ENCODE results near the gene TJP3.
A peak's percentile ranks its signal among the peaks of the same experiment; 100 is the strongest.
"Not testable (repeated sequence)": the region's sequence is repeated elsewhere in the genome, so short reads cannot be mapped to it uniquely, and the experiment has no call there.

Gene TJP3

DNA sequence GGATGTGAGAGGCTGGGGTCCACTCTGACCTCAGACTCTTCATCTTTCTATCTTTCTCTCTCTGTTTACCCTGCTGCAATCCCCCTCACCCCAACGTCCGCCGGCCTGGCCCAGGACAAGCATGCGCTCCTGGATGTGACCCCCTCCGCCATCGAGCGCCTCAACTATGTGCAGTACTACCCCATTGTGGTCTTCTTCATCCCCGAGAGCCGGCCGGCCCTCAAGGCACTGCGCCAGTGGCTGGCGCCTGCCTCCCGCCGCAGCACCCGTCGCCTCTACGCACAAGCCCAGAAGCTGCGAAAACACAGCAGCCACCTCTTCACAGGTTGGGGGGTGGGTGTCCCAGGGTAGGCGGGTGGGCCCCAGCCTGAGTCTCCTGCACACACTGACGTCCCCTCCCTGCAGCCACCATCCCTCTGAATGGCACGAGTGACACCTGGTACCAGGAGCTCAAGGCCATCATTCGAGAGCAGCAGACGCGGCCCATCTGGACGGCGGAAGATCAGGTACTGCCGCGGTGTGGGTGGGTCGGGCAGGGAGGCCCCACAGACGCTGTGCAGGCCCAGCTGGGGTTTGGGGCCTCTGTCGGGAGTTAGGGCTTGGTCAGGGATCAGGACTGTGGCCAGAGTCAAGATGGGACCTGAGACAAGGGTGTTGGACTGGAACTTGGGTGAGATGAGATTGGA, 38.3 kb downstream of the TJP3 start:
- no peak for DNase-seq

DNA sequence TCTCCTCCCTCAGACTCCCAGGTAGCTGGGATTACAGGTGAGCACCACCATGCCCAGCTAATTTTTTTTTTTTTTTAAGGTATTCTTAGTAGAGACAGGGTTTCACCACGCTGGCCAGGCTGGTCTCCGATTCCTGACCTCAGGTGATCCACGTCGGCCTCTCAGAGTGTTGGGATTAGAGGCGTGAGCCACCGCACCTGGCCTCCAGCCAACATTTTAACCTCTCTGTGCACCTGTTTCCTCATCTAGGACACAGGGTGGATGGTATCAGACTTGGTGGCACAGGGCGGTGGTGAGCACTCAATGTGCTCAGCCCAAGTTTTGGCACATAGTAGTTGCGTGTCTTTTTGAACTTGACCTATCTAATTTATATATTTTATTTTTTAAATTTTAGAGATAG, 40.8 kb downstream of the TJP3 start:
- DNase-seq: no peak

DNA sequence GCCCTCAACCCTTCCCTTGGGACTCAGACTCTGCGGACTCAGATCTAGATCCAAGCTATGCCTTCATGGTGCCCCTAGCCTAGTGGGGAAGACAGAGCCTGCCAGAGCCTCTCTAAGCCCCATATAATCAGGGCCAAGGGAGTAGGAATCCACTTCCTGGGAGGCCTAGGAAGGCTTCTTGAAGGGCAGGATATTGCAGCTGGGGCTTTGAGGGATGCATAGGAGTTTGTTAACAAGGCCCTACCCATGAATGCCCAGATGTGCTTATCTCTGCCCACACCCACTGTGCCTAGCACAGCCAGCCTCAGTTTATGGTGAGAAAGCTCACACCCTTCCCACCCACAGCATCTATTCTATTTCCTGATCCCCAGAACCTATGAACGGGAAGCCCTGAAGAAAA, 42.0 kb downstream of the TJP3 start:
- DNase-seq: no peak

DNA sequence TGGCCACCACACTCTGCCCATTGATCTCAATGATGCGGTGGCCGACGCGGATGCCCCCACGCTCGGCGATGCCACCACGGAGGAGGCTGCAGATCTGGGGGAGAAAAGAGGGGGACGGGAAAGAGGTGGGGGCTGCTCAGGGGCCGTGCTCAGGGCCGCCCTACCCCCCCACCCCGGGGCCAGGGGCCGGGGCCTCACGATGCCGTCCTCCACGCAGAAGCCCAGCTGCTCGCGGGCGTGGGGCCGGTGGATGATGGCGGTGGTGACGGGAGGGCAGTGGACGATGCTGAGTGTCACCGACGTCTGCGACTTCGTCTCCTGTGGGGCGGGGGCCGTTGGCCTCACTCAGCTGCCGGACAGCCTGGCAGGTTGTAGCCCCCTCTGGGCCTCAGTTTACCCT, 43.1 kb downstream of the TJP3 start:
- no peak for DNase-seq

DNA sequence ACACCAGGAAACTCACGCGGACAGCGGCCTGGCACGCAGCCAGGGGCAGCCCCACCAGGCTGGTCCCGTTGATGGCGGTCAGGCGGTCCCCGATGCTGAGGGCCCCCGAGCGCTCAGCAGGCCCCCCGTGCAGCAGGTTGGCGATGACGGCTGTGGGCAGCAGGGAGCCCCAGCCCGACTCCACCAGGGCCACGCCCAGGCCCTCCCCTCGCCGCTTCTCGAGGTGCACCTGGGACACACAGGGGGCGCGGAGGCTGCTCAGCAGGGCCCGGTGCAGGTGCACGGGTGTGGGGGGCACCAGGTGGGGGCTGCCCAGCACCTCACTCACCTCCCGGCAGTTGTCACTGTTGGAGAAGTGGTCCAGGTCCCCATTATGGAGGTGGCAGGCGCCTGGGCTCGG, 44.3 kb downstream of the TJP3 start:
- DNase-seq: no peak

DNA sequence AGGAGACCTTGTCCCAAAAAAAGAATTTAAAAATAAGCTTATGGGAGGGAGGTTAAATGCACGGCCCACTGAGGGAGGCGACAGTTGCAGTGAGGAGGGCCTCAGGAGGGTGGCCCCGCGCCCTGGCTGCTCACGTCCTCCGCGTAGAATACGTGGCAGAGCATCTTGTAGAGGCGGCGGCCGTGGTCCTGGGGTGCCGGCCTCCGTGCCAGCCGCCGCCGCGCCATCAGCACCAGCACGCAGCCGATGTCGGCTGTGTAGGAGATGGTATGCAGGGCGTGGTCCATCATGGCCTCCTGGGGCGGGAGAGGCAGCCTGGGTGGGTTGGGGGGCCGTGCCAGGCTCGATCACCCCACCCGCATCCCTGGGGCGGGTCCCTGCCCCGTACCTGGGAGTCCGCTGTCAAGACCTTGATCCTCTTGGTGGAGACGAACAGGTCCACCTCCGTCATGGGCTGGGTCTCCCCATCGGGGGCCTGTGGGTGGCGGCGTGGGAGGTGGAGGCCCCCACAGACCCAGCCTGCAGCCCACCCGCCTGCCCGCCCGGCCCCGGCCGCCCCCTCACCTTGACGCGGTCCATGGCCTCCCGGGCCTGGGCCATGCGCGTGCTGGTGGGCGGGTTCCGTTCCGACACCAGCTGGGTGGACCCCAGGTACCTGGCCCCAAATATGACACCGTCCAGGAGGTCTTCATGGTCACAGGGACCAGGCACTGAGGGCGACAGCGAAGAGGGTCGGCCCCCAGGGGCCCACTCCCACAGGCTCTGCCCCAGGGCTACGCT, 45.6 kb downstream of the TJP3 start:
- no peak for DNase-seq

DNA sequence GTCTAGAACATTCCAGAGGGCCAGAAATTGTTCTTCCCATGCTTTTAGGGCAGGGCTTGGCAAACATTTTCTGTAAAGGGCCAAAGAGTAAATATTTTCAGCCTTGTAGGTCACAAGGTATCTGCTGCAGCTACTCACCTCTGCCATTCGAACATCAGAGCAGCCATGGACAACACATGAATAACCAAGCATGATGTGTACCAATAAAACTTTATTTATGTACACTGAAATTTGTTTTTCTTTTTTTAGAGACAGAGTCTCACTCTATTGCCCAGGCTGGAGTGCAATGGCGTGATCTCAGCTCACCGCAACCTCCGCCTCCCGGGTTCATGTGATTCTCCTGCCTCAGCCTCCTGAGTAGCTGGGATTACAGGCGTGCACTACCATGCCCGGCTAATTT, 49.5 kb downstream of the TJP3 start:
- DNase-seq: not testable (repeated sequence)

DNA sequence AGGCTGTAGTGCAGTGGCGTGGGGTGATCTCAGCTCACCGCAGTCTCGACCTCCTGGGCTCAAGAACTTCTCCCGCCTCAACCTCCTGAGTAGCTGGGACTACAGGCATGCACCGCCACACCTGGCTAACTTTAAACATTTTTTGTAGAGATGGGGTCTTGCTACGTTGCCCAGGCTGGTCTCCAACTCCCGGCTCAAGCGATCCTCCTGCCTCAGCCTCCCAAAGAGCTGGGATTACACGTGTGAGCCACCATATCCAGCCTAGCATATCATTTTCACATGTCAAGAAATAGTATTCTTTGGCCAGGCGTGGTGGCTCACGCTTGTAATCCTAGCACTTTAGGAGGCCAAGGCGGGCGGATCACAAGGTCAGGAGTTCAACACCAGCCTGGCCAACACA, 50.1 kb downstream of the TJP3 start:
- not testable (repeated sequence) for DNase-seq

DNA sequence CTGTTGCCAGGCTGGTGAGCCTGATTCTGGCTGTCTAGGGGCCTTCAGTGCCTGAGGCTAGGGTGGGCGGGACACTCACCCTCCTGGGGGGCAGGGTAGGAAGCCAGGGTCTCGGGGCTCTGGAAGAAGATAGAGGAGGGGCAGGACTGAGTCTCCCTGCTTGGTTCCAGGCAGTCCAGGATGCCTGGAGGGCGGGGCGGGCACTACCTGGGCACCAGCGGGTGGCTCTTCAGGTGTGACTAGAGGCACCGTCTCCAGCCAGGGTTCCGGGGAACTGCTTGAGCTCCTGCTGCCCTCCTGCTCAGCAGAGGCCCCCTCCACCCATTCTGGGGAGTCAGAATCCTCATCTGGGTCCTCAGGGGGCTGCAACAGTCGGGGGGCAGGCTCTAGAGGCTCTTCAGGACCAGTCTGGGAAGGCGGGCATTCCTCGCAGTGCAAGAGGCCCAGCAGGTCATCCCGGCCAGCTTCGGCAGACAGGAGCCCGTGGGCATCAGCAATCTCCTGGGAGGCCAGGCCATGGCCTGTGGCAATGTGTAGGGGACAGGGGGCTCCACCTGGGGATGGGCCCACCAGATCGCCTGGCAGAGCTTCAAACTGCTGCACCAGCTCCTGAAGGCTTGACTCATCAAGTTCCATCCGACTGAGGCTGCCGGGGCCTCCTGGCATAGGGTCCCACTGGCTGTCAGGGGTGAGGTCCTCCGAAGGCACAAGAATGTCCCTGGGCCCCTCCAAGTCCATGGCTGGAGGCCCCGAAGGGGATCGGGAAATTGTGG, 51.5 kb downstream of the TJP3 start:
- DNase-seq: no peak

DNA sequence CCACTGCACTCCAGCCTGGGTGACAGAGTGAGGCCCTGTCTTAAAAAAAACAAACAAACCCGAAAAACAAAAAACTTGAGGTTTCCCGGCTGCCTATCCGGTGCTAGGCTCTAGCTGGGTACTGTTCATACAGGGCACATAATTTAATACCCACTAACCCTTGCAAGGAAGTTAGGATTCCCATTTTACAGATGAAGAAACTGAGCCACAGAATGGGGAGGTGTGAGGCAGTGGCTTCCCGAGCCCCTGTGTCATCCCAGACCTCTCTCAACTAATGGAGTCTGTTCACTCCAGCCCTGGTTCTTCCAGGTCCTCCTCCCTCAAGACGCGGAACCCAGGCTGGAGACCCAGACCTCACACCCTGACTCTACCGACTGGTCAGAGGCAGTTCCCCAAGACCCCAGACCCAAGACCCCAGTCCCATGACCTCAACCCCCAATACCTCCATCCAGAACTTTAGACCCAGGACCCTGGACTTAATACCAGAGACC, 52.7 kb downstream of the TJP3 start:
- no peak for DNase-seq

DNA sequence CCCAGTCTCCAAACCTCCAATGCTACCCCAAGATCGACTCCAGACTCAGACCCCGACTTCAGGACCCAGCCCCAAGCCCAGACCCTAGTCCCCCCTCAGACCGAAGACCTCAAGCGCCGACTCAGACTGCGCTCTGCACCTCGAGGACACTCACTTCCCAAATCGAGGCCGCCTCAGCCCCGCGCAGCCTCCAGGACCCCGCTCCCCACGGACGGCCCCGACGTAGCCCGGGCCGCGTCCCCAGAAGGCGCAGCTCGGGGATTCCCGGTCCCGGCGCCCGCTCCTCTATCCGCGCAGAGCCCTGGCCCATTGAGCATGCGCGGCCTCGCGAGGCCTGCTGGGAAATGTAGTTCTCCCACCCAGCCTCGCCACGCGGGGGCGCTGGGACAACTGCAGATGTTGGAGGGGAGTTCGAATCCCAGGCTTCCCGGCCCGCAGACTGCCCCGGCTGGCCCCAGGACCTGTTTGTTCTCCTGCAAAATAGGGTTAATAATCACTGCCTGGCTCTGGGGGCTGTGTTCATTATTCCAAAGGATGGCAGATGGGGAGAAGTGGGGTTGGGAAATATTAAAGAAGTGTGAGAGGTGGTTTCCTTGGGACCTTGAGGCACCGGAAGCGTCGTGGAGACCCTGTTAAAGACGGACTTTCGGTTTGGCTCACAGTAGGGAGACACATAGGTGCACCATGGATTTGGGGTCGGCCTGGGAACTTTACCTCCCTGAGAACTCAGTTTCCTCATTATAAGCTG, 53.4 kb downstream of the TJP3 start, which contains the start of gene APBA3:
Gene APBA3, minus strand, starts transcription at position 311 of the 748 bp plus-strand sequence. CDS start 1,428 bp downstream, outside the sequence.
- peak; percentile 88 for DNase-seq

DNA sequence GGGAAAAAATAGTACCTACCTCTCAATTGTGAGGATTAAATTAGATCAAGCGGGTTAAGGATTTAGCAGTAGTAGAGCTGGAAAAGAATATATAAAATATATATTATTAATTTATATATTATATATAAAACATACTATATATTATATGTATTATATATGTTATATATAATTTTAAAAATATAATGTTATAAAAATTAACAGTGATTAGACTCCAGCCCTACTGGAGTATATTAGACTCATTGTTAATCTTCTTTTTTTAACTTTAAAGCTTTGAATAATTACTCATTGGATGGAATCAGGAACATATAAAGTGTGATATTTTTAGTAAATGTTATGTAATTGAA, 53.9 kb downstream of the TJP3 start:
- no peak for DNase-seq

DNA sequence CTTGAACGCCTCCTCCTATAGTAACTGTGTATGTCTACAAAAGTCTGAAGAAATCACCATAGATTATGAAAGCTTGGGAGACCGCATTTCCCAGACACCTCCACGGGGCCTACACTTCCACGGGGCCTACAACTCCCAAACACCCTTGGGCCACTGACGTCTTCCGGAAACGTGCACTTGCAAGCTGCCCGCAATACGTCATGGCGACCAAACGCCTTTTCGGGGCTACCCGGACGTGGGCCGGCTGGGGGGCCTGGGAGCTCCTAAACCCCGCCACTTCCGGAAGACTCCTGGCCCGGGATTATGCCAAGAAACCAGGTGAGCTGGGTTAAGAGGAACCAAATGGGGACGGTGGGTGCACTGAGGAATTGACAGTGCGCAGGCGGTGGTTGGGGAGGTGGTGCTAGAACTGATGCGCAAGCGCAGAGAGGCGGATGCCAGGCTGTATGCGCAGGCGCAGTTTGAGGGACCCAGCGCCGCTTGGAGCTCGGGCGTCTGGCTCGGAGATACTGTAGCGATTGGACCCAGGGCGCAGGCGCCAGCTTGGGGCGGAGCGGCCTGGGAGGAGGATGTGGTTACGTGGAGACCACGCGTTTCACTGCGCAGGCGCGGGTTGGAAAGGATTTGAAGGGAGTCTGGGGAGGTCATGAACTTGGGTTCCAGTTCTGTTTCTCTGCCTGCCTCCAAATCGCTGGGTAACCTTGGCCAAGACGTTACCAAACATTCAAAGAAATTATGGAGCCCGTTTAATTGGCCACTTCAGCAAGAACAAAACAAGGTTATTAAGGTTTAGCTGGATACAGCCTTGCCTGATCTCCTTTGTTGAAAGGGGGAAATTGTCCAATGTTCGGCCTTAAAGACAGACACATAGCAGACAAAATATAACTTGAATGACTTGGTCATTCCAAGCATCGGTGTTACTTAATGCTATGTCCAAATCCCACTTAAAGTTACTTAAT, 54.6 kb downstream of the TJP3 start, which contains the start of gene MRPL54:
Gene MRPL54, plus strand, starts transcription at position 182 of the 959 bp plus-strand sequence. Its CDS starts 19 bp downstream, at position 201.
- peak; percentile 98 for DNase-seq

DNA sequence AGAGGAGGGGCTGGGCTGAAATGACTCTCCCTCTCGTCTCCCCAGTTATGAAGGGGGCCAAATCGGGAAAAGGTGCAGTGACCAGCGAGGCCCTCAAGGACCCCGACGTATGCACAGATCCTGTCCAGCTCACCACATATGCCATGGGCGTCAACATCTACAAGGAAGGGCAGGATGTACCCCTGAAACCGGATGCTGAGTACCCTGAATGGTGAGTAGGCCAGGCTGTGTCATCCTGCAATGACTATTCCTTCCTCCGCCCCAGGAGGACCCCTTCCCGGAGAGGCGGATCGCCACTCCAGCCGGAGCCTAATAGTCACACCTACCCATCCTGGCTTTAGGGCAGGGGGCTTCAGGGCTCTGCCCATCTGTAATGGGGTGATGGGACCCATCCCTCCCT, 56.9 kb downstream of the TJP3 start:
- DNase-seq: no peak

DNA sequence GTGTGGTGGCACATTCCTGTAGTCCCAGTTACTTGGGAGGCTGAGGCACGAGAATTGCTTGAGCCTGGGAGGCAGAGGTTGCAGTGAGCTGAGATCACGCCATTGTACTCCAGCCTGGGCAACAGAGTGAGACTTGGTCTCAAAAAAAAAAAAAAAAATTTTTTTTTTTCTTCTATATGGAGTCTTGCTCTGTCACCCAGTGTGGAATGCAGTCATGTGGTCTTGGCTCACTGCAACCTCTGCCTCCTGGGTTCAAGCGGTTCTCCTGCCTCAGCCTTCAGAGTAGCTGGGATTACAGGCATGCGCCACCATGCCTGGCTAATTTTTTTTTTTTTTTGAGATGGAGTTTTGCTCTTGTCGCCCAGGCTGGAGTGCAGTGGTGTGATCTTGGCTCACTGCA, 57.6 kb downstream of the TJP3 start:
- not testable (repeated sequence) for DNase-seq

DNA sequence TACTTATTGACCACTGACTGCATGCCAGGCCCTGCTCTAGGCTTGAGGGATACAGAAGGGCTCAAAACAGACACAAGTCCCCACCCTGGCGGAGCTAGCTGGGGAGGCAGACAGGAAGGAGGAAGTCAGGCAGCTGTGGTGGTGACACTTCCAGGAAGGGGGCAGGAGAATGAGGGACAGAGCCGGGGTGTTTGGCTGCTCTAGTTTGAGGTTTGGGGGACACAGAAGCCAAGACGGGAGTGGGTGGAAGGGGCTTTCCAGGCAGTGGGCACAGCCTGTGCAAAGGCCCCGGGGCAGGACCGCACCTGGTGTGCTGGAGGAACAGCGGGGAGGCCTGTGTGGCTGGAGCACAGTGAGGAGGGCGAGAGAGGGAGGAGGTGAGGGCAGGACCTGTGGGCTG, 58.3 kb downstream of the TJP3 start:
- no peak for DNase-seq

DNA sequence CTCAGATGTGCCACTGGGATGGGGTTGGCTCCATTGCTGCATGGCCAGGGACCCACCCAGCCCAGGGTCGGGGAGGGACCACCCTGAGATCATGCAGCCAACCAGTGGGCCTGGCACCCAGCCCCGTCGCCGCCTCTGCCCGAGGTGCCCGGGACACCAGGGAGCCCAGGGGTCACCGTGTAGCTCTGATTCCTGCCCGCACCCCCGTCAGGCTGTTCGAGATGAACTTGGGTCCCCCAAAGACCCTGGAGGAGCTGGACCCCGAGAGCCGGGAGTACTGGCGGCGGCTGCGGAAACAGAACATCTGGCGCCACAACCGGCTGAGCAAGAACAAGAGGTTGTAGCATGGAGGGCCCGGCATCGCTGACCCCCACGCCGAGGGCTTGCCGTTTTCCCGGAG, 58.9 kb downstream of the TJP3 start:
- DNase-seq: no peak

DNA sequence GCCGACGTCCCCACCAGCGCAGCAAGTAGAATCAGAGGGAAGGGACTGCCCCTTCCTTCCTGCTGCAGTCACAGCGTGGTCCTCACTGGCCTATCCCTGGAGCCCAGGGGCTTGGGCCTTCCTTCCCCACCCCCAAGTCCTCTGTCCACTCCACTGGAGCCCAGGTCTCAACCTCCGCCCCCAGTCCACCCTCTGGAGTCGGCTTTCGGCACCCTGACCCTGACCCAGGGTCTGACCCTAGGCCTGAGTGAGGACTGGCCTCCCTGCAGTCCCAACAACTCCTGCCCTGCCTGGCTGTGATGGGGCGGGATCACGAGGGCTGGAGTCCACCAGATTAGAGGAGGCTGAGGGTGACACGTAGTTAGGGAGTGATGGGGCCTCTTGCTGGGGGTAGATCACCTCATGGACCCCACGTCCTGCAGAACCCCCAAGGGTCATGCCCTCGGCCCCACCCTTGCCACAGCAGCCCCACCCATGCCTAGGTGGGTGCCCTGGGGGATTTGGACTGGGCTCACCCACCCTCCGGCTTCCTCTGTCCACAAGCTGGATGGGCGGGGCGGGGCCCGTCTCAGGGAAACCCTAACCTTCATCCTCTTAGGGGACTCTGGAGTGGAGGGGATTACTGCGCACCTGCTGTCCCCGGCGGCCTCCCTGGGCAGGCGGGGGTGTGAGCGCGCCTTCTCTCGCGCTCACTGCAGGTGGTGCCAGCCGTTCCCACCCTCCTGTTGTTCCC, 60.0 kb downstream of the TJP3 start:
- no peak for DNase-seq

DNA sequence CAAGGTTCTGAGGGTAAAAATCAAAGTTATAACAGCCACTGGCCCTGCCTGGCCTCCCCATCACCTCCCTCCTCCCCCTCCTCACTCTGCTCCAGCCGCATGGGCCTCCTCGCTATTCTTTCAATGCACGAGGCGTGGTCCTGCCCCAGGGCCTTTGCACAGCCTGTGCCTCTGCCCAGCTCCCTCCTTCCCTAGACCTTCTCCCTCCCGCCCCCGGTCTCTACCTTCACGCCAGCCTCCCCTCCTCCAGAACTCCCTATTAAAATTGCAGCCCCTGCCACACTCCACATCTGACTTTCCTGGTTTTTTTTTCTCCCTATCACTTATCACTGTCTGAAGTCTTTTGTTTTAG, 60.5 kb downstream of the TJP3 start:
- no peak for DNase-seq

DNA sequence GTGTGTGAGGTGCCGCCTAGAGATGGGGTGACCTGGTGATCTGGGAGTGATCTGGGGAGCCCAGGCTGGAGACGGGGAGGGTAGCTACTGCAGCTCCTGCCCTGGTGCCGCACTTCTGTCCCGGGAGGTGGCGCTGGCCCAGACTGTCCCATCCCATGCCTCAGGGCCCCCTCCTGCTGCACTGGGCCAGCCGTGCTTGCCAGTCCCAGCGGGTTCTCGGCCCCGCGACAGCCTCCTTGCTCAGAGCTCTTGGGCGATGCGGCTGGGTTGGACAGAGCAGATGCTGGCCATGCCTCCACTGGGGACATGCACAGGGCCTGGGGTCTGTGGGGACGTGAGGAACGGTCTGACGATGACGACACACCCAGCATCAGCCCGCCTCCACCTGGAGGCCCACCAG, 61.3 kb downstream of the TJP3 start:
- DNase-seq: no peak
